Stimulated activated CD8-positive, alpha-beta memory T cell treated with anti-CD3 and anti-CD28 coated beads, Interleukin-7, amount 100 ng/mL, for 48 hours (primary cell): ENCODE results near the gene COL4A5.

Source experiments
- DNase-seq, 2 donors: peaks; one replicate each; pipeline ENCODE4 v3.0.0-alpha.2; 2020; ENCODE audit warnings: low read depth in 1 of 2; ENCODE audit errors: extremely low read depth in 1 of 2

COL4A5 gene

DNA sequence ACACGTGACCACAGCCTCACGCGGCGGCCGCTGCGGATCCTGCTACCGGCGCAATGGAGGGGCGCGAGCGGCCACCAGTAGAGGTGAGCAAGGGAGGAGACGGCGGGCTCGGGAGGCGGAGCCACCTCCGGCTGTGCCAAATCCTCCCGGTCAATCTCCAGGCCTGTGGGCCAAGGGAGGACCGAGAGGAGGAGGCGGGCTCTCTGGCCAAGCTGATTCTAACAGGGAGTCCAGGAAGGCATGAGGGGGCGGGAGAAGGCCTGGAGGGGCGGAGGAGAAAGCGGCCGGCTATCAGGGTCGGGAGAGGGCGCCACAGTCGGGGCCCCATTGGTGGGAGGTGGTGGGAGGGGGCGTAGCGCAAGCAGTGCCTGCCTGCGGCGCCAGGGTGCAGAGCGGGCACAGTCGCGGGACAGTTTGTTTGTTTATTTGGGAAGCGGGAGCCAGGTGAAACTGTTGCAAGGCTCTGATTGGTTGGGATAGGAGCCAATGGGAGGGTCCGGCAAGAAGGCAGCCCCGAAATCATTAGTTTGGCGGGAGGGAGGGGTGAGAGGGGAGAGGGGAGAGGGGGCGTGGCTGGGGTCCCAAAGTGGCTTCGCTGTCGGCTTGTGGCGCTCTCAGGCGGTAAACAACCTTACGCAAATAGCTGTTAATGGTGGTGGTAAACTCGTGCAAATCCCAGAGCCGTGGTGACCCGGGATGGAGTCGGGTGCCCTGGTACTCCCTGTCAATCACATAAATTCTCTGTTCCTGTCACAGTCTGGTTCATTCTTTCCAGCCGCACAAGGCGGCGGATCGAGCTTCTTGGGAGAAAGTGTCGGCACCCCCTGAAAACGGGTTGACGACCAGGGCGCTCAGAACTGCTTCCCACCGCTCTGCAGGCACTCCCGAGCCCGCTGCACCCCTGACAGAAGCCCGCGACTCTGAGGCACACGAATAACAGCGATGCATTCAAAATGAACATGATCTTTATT, 297.2 kb downstream of the COL4A5 start, which contains the start of gene IRS4:
IRS4 (minus strand) TSS at position 55 of the 971 bp plus-strand sequence.
- DNase-seq: no peak

DNA sequence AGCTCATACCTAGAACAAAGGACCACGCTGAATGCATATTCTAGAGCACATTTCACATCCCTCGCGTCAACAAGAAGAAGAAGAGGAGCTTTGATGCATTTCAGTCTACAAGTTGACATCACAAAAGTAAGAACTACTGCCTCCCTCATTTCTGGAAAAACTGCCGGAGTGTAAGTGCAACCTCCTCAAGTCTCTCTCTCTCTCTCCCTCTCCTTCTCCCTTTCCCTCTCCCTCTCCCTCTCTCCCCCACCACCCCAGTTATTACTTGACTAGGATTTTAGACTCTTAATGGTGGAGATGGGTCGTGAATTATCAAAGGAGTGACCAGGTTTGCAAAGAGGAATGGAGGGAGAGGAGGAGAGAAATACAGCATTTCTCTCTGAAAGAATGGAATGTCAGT, 298.1 kb downstream of the COL4A5 start:
- no peak for DNase-seq

DNA sequence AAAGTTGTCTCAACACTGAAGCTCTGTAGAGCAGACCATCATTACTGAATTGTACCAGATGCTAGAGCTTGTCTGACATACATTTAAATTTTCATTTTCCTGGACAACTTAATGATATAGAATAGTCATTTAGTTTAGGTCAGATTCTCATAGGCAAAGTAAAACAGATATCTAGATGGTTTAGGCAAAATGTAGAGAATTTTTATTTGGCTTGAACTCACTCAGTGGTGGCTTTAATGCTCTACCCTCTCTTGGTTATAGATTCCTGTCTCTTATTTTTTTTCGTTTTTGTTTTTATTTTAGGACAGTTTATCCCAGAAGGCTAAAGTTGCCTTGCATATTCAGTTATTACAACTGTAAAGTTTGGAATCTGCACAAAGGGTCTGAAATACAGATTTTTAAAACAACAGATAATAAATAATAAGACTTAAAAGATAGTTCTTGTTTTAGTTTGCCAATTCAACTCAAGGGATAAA, 300.7 kb downstream of the COL4A5 start:
- DNase-seq: no peak
